Measurements from ENCODE around the gene SLC1A5.
A peak's percentile ranks its signal among the peaks of the same experiment; 100 is the strongest.

SLC1A5 gene

DNA sequence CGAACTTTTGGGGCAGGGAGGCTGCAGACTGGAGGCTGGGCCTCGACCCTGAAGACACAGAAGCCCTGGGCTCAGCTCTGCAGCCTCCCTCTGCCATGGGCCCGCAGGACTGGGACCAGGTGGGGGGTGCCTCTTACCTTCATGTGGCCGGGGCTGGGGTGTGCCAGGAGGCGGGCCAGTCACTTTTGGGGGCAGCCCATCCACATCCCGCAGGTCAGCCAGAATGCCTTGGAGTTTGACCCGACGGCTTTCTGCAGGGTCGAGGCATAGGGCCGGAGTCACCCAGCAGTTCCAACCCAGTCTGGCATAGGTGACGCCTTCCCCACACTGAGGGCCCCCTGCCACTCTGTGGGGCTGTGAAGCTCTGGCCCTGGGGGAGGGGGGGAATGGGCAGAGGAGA is 60.6 kb downstream of the SLC1A5 start:
- Histone ChIP-seq H3K36me3 (ENCODE audit: control insufficient read depth in 5 of 5, insufficient read depth in 5 of 5, low read length in 5 of 5) (peaks cover 0 to 99% (median 92%) of the 10 kb centered on the region in 5 donors), H3K9ac (ENCODE audit: low read length in 5 of 5) (peak overlapping the region in 1 of 5 donors; percentile 33), H3K4me1 (ENCODE audit: control insufficient read depth in 5 of 5, insufficient read depth in 5 of 5, low read length in 5 of 5) (peaks cover 2 to 80% (median 38%) of the 10 kb centered on the region in 5 donors), H3K9me3 (ENCODE audit: control insufficient read depth in 5 of 5, low read length in 5 of 5) (no peaks in the 10 kb centered on the region), H3K27ac (ENCODE audit: low read depth, low read length) (peak overlapping the region; percentile 65), H3K27me3 (ENCODE audit: control insufficient read depth in 5 of 5, insufficient read depth in 4 of 5, low read length in 5 of 5) (no peaks in the 10 kb centered on the region), H3K4me3 (ENCODE audit: low read depth in 1 of 5, low read length in 5 of 5) (peak overlapping the region in 3 of 5 donors; percentile 25 to 41 (median 38))

GRCh38 chr19:46726971-46727501 is 61.4 kb downstream of the SLC1A5 start:
- H3K27me3 ChIP-seq (ENCODE audit: control insufficient read depth in 5 of 5, insufficient read depth in 4 of 5, low read length in 5 of 5) = no peaks in the 10 kb centered on the region
- H3K4me3 ChIP-seq (ENCODE audit: low read depth in 1 of 5, low read length in 5 of 5) = peak overlapping the region in 2 of 5 donors; percentile 38 to 41
- peaks cover 0 to 99% (median 92%) of the 10 kb centered on the region in 5 donors for H3K36me3 ChIP-seq (ENCODE audit: control insufficient read depth in 5 of 5, insufficient read depth in 5 of 5, low read length in 5 of 5)
- H3K27ac ChIP-seq (ENCODE audit: low read depth, low read length) = peak overlapping the region; percentile 65
- H3K9ac ChIP-seq (ENCODE audit: low read length in 5 of 5) = peak overlapping the region in 1 of 5 donors; percentile 5
- H3K4me1 ChIP-seq (ENCODE audit: control insufficient read depth in 5 of 5, insufficient read depth in 5 of 5, low read length in 5 of 5) = peaks cover 2 to 80% (median 37%) of the 10 kb centered on the region in 5 donors
- H3K9me3 ChIP-seq (ENCODE audit: control insufficient read depth in 5 of 5, low read length in 5 of 5) = no peaks in the 10 kb centered on the region

DNA sequence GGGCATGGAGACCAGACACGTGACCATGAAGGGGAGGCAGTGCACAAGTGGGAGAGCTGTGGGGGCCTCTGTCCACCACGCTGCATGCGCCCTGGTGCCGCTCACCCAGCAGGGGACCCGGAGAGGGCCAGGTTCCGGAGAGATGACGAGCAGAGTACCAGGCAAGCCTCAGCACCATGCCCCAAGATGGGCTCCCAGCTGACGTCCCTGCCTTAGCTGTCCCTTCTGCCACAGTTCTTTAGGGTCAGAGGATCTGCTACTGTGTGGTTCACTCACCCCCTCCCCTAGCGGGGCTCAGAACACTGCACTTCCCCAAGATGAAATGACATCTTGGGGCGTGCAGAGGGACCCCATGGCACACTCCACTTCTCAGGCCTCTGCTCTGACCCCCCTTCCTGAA is 61.8 kb downstream of the SLC1A5 start:
- Histone ChIP-seq H3K9ac (ENCODE audit: low read length in 5 of 5) (peak overlapping the region in 1 of 5 donors; percentile 5), H3K4me1 (ENCODE audit: control insufficient read depth in 5 of 5, insufficient read depth in 5 of 5, low read length in 5 of 5) (peaks cover 2 to 83% (median 37%) of the 10 kb centered on the region in 5 donors), H3K9me3 (ENCODE audit: control insufficient read depth in 5 of 5, low read length in 5 of 5) (no peaks in the 10 kb centered on the region), H3K27me3 (ENCODE audit: control insufficient read depth in 5 of 5, insufficient read depth in 4 of 5, low read length in 5 of 5) (no peaks in the 10 kb centered on the region), H3K4me3 (ENCODE audit: low read depth in 1 of 5, low read length in 5 of 5) (peak overlapping the region in 3 of 5 donors; percentile 27 to 41 (median 38)), H3K36me3 (ENCODE audit: control insufficient read depth in 5 of 5, insufficient read depth in 5 of 5, low read length in 5 of 5) (peaks cover 0 to 99% (median 93%) of the 10 kb centered on the region in 5 donors), H3K27ac (ENCODE audit: low read depth, low read length) (peak overlapping the region; percentile 65)

DNA sequence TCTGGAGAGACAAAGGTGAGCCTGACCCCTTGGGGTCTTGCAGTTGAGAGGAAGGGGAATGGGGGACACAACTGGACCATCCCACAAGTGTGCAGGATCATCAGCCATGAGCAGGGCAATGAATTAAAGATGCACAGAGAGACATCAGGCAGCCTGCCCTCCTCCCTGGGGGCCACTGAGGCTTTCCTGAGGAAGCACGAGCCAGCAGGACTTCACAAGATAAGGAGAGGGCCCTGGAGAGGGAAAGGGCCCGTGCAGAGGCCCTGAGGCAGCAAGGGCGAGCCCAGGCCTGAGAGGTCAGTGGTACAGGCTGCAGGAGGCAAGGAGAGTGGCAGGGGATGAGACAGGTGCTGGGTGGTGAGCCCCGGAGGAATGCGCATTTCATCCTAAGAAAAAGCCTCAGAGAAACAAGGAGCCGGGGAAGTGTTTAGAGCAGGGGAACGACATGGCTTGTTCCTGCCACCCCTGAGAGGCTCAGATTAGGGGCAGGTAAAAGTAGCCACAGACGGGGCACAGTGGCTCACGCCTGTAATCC is 62.5 kb downstream of the SLC1A5 start:
- peak overlapping the region; percentile 65 for H3K27ac ChIP-seq (ENCODE audit: low read depth, low read length)
- peaks cover 0 to 99% (median 92%) of the 10 kb centered on the region in 5 donors for H3K36me3 ChIP-seq (ENCODE audit: control insufficient read depth in 5 of 5, insufficient read depth in 5 of 5, low read length in 5 of 5)
- H3K9me3 ChIP-seq (ENCODE audit: control insufficient read depth in 5 of 5, low read length in 5 of 5) = no peaks in the 10 kb centered on the region
- no peaks in the 10 kb centered on the region for H3K27me3 ChIP-seq (ENCODE audit: control insufficient read depth in 5 of 5, insufficient read depth in 4 of 5, low read length in 5 of 5)
- H3K9ac ChIP-seq (ENCODE audit: low read length in 5 of 5) = no peak overlapping the region
- peaks cover 2 to 85% (median 39%) of the 10 kb centered on the region in 5 donors for H3K4me1 ChIP-seq (ENCODE audit: control insufficient read depth in 5 of 5, insufficient read depth in 5 of 5, low read length in 5 of 5)
- H3K4me3 ChIP-seq (ENCODE audit: low read depth in 1 of 5, low read length in 5 of 5) = peak overlapping the region in 2 of 5 donors; percentile 1 to 27

GRCh38 chr19:46725036-46725820 is 63.2 kb downstream of the SLC1A5 start:
- no peak overlapping the region for H3K27ac ChIP-seq (ENCODE audit: low read depth, low read length)
- no peaks in the 10 kb centered on the region for H3K27me3 ChIP-seq (ENCODE audit: control insufficient read depth in 5 of 5, insufficient read depth in 4 of 5, low read length in 5 of 5)
- no peaks in the 10 kb centered on the region for H3K9me3 ChIP-seq (ENCODE audit: control insufficient read depth in 5 of 5, low read length in 5 of 5)
- H3K4me1 ChIP-seq (ENCODE audit: control insufficient read depth in 5 of 5, insufficient read depth in 5 of 5, low read length in 5 of 5) = peaks cover 2 to 84% (median 41%) of the 10 kb centered on the region in 5 donors
- H3K9ac ChIP-seq (ENCODE audit: low read length in 5 of 5) = no peak overlapping the region
- H3K4me3 ChIP-seq (ENCODE audit: low read depth in 1 of 5, low read length in 5 of 5) = peak overlapping the region in 2 of 5 donors; percentile 1 to 27
- H3K36me3 ChIP-seq (ENCODE audit: control insufficient read depth in 5 of 5, insufficient read depth in 5 of 5, low read length in 5 of 5) = peaks cover 0 to 99% (median 93%) of the 10 kb centered on the region in 5 donors
